DOHH2 (cell line): ENCODE results near the gene PROM1.

Experiments used
- EZH2phosphoT487 ChIP-seq: fragments of 200-600 bp; sonication (generic); IDR thresholded peaks from 2 replicates; pipeline ENCODE4 v1.6.1; 2017; ENCODE audit warnings: borderline replicate concordance, mild to moderate bottlenecking, antibody characterized with exemption, low read length, moderate library complexity, mixed read lengths
- TF ChIP-seq, protein P1 (sequence below): fragments of 200-600 bp; sonication (generic); IDR thresholded peaks from one replicate; pipeline ENCODE4 v1.5.1; 2014; ENCODE audit warnings: antibody characterized with exemption, mild to moderate bottlenecking, low read depth, low read length; ENCODE audit not compliant: poor library complexity, severe bottlenecking

DNA sequence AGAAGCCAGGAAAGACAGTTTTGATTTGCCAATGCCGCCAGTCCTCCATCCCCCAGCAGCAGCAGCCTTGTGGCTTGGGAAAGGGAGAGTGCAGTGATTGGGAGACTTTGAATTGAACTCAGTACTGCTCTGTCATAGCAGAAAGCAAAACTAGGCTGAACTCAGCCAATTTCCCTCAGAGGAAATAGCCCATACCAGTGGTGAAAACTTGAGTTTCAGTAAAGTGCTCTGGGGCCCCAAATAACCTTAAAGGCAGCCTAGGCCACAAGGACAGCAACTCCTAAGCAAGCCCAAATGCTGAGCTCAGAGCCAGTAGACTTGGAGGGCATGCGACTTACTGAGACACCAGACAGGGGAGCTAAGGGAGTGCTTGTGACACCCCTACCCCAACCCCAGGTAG is 2.0 kb upstream of the PROM1 start:
- TF ChIP-seq, protein P1, sequence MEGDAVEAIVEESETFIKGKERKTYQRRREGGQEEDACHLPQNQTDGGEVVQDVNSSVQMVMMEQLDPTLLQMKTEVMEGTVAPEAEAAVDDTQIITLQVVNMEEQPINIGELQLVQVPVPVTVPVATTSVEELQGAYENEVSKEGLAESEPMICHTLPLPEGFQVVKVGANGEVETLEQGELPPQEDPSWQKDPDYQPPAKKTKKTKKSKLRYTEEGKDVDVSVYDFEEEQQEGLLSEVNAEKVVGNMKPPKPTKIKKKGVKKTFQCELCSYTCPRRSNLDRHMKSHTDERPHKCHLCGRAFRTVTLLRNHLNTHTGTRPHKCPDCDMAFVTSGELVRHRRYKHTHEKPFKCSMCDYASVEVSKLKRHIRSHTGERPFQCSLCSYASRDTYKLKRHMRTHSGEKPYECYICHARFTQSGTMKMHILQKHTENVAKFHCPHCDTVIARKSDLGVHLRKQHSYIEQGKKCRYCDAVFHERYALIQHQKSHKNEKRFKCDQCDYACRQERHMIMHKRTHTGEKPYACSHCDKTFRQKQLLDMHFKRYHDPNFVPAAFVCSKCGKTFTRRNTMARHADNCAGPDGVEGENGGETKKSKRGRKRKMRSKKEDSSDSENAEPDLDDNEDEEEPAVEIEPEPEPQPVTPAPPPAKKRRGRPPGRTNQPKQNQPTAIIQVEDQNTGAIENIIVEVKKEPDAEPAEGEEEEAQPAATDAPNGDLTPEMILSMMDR = no peak
- no peak for TF ChIP-seq EZH2phosphoT487
